GM20000 (cell line): ENCODE measurements around the gene MOB2.

ENCODE experiments used
- DNase-seq: peaks from one replicate; pipeline ENCODE4 v3.0.0; 2012; ENCODE audit warnings: low spot score
- TF ChIP-seq, protein P1 (sequence below): IDR thresholded peaks from 2 replicates; pipeline ENCODE4 v1.5.1; 2012; ENCODE audit warnings: mild to moderate bottlenecking, control low read depth; ENCODE audit errors: extremely low read depth, missing control alignments

The MOB2 gene

DNA sequence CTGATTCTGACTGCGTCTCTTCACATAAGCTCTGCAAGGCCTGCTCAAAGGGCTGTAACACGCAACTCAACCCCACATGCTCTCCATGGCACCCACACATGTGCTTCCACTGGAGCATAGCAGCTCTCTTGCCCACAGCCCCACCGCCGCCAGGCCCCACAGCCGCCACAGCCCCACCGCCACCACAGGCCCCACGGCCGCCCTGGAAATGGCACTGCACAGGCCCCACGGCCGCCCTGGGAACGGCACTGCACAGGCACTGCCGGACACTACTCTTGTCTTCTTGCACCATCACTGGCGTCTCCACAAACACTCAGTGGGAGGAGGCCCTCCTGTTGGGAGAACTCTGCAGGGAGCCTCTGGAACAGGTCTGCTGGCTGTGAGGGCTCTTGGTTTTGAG lies 8.6 kb downstream of the MOB2 start:
- TF ChIP-seq, protein P1, sequence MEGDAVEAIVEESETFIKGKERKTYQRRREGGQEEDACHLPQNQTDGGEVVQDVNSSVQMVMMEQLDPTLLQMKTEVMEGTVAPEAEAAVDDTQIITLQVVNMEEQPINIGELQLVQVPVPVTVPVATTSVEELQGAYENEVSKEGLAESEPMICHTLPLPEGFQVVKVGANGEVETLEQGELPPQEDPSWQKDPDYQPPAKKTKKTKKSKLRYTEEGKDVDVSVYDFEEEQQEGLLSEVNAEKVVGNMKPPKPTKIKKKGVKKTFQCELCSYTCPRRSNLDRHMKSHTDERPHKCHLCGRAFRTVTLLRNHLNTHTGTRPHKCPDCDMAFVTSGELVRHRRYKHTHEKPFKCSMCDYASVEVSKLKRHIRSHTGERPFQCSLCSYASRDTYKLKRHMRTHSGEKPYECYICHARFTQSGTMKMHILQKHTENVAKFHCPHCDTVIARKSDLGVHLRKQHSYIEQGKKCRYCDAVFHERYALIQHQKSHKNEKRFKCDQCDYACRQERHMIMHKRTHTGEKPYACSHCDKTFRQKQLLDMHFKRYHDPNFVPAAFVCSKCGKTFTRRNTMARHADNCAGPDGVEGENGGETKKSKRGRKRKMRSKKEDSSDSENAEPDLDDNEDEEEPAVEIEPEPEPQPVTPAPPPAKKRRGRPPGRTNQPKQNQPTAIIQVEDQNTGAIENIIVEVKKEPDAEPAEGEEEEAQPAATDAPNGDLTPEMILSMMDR: no peak
- DNase-seq: no peak

DNA sequence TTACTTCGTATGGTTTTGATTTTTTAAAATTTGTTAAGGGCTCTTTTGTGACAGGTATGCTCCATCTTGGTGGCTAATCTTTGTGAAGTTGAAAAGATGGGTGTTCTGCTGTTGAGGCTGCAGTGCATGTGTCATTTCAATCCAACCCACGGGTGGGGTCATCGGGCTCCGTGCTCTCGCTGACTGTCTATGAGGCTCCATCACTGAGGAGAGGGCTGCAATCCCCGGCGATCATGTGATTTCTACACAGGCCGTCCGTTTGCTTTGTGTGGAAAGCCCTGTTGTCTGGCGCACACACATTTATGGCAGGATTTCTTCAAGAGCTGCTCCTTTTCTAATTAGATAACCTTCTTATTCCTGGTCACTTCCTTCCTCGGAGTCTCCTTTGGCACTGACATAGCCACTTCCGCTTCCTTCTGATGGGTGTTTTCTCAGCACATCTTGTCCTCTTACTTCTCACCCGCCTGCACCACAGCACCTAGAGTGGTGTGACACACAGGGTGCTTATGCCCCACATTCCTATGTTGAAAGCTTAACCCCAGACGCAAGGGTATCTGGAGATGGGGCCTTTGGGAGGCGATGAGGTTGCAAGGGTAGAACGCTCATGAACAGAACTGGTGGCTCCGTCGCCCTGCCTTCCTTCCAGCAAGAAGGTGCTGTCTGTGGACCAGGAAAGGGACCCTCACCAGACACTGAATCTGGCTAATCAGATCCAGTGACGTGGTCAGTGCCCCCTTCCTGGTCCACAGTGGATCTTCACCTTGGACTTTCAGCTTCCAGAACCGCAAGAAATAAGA lies 9.4 kb downstream of the MOB2 start:
- TF ChIP-seq, protein P1: no peak
- DNase-seq: no peak

DNA sequence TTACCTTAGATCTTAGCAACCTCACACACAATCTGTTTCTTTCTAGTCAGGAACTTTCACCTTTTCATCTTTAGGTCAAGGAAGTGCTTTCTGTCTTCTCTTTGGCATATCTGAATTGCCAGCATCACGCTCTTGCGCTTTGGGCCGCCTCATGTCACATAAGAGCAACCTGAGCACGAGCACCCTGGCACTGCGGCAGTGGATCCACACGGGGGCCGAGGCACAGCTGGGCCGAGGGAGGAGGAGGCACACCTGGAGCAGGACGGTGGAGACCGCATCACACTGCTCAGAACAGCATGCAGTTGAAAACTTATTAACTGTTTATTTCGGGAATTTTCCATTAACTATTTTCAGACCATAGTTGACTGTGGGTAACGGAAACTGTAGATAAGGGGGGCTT lies 10.7 kb downstream of the MOB2 start:
- TF ChIP-seq, protein P1: no peak
- DNase-seq: no peak

DNA sequence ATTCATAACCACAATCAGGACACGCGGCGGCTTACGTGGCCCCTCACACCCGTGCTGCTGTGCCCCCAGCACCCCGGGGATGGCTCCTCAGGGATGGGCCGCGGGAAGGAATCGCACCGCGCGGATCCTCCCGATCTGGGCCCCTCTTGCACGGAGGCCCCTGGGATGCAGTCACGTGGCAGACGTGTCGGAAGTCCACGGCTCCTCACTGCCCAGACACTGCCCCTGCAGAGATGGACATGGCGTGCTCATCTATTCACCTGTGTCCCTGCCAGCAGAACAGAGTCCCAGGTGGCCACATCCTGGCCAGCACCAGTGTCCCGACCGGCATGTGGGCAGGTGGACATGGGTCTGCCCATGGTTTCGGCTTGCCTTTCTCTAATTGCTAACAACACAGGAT lies 12.8 kb downstream of the MOB2 start:
- no peak for DNase-seq
- TF ChIP-seq, protein P1: no peak

DNA sequence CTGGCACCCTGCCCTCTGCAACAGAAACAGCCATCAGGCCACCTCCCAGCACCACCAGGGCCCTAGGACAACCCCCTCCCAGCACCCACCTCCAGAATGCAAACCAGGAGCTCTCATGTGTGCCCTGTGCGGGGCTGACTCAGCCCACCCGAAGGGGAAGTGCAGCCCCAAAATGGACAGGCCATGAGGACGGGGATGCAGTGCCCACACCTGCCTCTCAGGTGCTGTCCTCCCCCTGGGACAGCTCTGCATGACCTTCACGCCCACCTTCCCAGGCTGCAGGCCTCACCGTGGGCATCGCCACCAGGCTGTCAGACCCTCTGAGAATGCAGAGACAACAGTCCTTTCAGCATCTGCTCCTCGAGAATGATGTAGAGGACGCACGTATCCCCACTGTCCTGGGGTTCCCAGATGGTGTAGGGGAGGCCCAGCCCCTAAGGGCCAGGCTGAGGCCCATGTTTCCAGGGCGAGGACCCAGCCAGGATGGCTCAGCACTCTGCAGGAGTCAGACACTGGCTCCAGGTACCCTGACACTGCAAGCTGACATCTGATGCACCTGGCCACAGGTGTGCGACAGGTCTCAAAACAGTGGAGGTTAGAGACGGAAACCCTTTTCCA lies 13.5 kb downstream of the MOB2 start:
- TF ChIP-seq, protein P1: no peak
- no peak for DNase-seq

DNA sequence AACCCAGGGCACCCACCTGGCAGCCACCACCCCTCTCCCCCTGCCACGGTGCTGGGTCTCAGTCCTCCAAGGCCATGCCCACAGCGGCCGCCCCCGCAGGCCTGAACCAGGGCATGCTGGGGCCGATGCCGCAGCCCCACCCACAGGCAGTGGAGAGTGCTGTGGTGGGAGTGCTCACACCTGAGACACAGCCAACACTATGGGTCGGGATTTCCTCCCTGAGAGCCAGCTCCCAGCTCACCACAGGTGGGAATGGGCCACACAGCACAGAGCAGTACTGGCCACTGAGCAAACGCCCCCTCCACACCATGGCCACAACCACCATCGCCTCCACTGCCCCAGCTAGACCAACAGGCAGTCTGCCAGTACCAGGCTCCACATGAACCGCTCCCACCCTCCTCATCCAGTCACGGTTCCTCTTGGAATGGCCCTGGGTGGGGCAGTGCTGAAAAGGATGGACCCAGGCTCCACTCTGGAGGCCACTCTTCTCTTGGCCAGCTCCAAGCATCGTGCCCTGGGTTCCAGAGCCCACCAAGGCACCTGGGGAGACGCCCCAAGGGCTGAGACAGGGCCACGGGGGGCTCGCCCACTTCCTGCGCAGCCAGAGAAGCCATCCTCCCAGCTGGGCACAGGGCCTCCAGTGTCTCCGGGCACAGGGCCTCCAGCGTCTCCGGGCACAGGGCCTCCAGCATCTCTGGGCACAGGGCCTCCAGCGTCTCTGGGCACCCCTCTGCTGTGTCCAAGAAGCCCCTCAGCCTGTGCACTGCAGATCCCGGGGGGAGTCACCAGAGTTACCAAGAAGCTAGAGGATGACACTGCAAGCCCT lies 14.2 kb downstream of the MOB2 start:
- no peak for DNase-seq
- TF ChIP-seq, protein P1: no peak

DNA sequence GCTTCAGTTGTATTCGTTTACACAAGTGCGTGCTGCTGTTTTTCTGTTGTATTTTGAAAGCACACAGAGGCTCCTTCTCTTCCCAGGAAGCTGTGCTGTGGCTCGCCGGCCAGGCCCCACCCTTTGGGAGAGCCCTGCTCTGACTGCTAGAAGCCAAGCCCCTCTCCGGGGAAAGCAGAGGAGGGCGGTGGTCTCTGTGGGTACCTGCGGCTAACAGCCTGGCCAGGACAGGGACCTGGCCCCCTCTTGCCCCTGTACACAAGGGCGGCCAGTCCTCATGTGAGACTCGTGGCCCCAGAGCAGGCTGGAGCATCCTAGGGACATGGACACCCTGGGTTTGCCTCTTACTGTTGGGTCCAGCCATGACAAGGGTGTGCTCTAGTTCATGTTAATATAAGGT lies 14.8 kb downstream of the MOB2 start:
- TF ChIP-seq, protein P1: no peak
- no peak for DNase-seq
